H4 (cell line): ENCODE results near the gene MAN1C1. TPM values are rescaled to one million over a fixed set of nuclear protein-coding genes. Genes with fewer than 3 reads are reported as not detected.

Source experiments
- DNase-seq: peaks from one replicate; pipeline ENCODE4 v3.0.0-alpha.2; 2015; ENCODE audit warnings: low spot score
- total RNA-seq: library from RNA; depleted of rRNA; stranded (reverse); fragments of >200 nt; shearing (Covaris generic); gene quantifications from 2 replicates; pipeline ENCODE4 v1.2.3, GENCODE V29; 2014; rRNA removed

Gene MAN1C1
- total RNA-seq = 0.95 TPM in 1 of 2 replicates, not detected in the other

GRCh38 chr1:25616095-25616986, at the start of gene MAN1C1:
TSS of gene MAN1C1 (plus strand) at chr1:25616791. CDS start at chr1:25617798, 1,007 bp downstream.
- DNase-seq = peak; percentile 87

GRCh38 chr1:25567710-25568089, 48.9 kb upstream of the MAN1C1 start:
- no peak for DNase-seq

GRCh38 chr1:25568090-25568833, 48.3 kb upstream of the MAN1C1 start:
- peak; percentile 72 for DNase-seq

DNA sequence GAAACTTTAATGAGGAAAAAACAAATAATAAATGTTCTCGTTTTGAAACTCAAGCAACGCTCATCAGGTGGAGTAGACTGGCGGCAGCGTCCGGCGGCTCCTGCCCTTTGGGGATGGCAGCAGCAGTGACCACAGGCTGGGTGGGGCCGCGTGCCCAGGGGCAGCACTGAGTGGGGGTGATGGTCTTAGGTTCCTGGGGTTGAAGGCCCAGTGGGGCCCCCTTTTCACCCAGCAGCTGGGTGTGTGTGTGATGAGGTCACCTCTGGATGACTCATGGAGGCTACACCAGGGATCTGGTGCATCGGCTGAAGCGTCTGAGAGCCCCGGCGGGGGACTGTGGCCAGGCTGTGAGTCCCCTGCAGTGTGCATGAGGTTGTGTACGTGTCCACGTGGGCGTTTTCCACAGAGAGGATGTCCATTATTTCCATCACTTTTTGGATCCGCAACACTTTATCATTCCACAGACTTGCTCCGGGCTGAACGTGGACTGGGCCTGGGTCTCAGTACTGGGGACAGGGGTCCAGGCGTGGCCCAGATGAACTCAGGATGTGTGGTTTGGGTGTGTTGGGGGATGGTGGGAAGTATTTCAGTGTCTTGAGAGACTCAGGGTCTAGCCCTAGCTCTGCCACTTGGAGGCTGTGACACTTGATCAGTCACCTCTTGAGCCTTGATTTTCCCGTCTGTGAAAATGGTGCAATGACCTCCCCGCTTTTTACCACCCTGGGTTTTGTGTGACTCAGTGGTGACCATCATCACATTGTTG, 47.6 kb upstream of the MAN1C1 start:
- DNase-seq = peak; percentile 78

DNA sequence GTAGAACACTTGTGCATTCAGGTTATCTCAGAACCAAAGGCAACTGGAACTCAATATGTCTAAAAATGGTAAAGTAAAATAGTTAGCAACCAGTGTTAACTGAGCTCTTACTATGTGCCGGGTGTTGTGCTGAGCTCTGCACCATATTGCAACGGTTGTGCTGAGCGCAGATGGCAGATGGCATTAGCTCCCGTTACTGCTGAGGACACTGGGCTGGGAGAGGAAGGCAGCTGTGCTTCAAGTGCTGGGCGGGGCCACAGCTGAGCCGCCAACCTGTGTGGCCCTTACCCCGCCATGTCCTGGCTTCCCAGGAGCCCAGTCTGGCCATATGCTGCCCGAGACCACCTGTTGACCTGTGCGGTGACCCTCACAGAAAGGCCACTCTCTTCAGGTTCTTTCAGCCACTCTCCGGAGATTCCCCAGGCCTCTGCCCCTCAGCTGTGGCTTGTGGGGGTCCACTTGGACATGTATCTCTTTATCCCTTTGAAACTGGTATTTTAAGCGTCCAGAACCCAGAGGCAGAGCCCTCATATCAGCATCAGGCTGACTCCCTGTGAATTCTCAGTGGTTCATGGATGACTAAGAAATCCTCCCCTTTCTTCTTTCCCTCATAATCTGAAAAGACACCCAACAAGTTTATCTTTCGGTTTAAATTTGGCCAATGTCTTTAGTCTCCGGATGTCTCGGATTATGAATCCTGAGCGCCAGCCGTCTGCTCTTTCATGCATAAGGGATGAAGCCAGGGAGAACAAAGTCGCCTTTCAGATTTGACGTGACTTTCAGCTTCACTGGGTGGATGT, 46.8 kb upstream of the MAN1C1 start:
- no peak for DNase-seq

GRCh38 chr1:25570798-25571521, 45.6 kb upstream of the MAN1C1 start:
- no peak for DNase-seq

GRCh38 chr1:25571522-25571970, 45.0 kb upstream of the MAN1C1 start:
- DNase-seq = no peak

DNA sequence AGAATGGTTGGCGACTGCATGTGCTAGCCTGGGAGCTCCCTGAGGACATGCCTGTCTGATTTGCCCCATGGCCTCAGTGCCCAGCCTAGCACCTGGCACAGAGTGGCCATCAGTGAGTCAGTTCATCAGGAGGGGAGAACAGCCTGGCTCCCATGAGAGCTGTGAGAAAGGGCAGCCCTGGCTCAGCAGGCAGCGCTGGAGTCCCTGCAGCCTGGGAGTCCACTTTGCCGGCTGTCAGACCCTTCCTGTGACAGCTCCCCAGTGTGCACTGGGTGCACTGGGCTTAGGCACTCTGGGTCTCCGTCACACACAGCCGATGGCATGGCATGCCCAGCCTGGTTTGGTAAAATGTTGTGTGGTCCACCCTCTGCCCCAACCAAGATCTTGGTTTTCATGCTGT, 44.5 kb upstream of the MAN1C1 start:
- DNase-seq = no peak

DNA sequence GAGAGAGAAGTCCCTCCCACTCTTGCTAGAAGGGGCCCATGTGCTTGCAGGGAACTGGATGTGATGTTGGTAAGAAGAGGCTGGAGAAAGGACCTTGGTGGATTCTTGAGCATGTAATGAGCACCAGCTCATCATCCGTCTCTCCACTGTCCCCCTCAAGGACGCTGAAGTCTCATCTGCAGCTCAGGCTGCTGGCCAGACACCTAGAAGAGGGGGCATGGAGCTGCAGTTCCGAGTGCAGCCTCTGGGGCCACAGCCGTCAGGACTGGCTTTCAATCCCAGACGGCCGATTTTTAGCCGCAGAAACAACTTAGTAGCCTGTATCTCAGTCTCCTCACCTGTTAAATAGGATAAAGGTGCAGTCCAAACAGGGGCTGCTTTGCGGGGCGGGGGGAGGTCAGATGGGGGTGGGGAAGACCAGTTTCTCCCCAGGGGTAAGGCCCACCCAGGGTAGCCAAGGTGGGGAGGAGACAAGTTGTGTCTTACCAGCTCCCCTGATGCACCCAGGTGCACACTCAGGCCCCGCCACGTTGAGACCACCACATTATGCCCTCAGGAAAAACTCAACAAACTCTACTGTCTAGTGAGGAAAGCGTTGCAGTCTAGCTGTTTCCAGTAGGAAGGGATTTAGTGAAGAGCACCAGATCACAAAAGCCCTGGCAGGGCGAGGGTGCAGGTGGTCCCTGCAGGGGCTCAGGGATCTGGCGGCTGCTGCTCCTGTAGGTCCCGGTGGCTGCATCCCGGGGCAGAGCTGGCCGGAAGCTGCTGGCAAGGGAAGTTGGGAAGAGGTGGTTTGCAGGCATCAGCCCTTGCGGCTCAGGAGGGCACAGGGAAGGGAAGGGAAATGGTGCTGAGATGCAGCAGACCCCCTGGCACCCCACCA, 43.6 kb upstream of the MAN1C1 start:
- DNase-seq = no peak

DNA sequence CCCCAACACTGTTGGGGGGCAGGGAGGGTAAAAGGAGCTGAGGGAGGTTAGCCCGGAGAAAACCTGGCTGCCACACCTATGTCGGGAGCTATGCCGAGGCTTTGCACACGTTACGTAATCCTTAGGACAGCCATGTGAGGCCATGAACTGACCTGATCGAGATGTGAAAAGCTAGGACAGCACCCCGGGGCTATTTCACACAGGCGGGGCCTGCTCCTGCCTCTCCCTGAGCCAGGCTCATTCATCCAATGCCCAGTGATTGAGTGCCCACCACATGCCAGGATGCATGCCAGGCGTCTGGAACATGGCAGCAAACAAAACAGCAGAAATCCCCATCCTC, 43.0 kb upstream of the MAN1C1 start:
- no peak for DNase-seq

- DNase-seq = no peak
Measured at GRCh38 chr1:25573961-25574360, 42.6 kb upstream of the MAN1C1 start.

DNA sequence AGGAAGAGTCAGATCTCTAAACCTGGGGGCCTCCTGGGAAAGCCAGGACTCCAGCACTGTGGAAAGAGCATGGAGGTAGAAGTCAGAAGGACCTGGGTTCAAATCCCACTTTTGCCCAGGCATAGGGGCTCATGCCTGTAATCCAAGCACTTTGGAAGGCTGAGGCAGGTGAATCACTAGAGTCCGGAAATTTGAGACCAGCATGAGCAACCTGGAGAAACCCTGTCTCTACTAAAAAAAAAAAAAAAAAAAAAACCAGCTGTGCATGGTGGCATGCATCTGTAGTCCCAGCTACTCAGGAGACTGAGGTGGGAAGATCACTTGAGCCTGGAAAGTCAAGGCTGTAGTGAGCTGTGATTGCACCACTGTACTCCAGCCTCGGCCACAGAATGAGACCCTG, 41.4 kb upstream of the MAN1C1 start:
- no peak for DNase-seq

GRCh38 chr1:25576459-25577133, 40.0 kb upstream of the MAN1C1 start:
- no peak for DNase-seq

- DNase-seq = no peak
Measured at GRCh38 chr1:25577134-25577920, 39.3 kb upstream of the MAN1C1 start.

GRCh38 chr1:25579292-25580252, 37.0 kb upstream of the MAN1C1 start:
- DNase-seq = no peak

GRCh38 chr1:25580927-25581326, 35.7 kb upstream of the MAN1C1 start:
- DNase-seq = no peak

DNA sequence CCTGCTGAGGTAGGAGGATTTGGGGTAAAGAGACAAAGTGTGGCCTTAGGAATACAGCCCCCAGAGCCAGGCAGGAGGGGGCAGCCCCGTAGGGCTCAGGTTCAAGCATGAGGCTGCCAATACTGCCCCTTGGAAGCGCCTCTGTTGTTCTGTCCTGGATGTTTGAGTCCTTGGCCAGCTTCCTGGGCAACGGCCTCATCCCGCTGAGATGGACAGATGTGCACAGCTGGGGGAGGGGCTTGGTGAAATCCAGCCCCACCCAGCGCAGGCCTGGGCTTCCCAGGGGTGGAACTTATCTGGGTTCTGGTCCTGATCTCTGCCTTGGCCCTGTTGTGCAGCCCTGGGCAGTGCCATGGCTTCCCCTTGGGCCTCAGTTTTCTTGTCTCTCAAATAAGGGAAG, 34.8 kb upstream of the MAN1C1 start:
- no peak for DNase-seq
